ENCODE results near the gene RPS3. TPM values are rescaled to one million over a fixed set of nuclear protein-coding genes. Genes with fewer than 3 reads are reported as not detected.
"Not testable (repeated sequence)": the region's sequence is repeated elsewhere in the genome, so short reads cannot be mapped to it uniquely, and the experiment has no call there.

The RPS3 gene
- total RNA-seq, 3 donors from 2014 or later: 1,024 to 2,406 (median 1,978) TPM

DNA sequence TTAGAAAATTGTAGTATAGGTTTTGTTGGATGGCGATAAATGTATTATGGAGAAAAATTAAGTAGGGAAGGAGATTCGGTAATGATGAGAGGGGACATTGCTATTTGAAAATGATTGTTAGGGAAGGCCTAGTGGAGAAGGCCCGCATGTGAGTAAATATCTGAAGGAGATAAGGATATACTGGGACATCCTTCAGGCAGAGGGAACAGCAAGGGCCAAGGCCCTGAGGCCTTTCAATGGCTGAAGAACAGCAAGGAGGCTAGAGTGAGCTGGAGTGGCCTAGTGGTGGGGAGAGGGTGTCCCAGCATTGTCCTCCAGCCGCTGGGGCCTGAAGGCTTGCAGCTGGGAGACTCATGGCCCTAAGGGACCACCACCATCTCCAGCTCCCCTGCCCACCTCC, 24.7 kb upstream of the RPS3 start:
- Histone ChIP-seq H3K36me3 (no peaks in the 10 kb centered on the region), H3K4me1 (no peaks in the 10 kb centered on the region), H3K27me3 (no peaks in the 10 kb centered on the region), H3K27ac (no peak overlapping the region), H3K9me3 (no peaks in the 10 kb centered on the region), H3K4me3 (no peak overlapping the region)
- DNase-seq (ENCODE audit: low spot score in 2 of 2): no peak
- intact Hi-C loops (cut with DNase I; ENCODE audit: low total_unique reads): no loop called here
- TF ChIP-seq POLR2A (IDR thresholded peaks at IDR 0.05): no peak
- no peak for TF ChIP-seq CTCF (IDR thresholded peaks at IDR 0.05)
- no peak for TF ChIP-seq POLR2AphosphoS5 (IDR thresholded peaks at IDR 0.05)

DNA sequence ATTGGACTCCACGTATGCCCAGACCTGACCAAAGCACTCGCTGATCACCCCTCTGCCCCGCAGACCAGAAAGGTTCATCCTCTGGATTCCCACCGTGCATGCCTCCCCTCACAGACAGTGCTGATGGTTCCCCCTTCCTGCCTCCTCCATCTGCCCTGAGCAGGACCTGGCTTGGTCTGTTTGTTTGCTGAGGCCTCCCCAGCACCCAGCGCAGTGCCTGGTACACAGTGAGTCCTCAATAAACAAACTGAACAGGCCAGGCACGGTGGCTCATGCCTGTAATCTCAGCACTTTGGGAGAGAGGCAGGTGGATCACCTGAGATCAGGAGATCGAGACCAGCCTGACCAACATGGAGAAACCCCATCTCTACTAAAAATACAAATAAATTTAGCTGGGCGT, 23.7 kb upstream of the RPS3 start:
- no peaks in the 10 kb centered on the region for H3K27me3 ChIP-seq
- no peaks in the 10 kb centered on the region for H3K9me3 ChIP-seq
- no peak for DNase-seq (ENCODE audit: low spot score in 2 of 2)
- intact Hi-C loops (cut with DNase I; ENCODE audit: low total_unique reads): no loop called here
- H3K4me3 ChIP-seq: no peak overlapping the region
- no peak overlapping the region for H3K27ac ChIP-seq
- no peaks in the 10 kb centered on the region for H3K36me3 ChIP-seq
- H3K4me1 ChIP-seq: no peaks in the 10 kb centered on the region
- TF ChIP-seq POLR2A (IDR thresholded peaks at IDR 0.05) (no peak), CTCF (IDR thresholded peaks at IDR 0.05) (no peak), POLR2AphosphoS5 (IDR thresholded peaks at IDR 0.05) (no peak)

- intact Hi-C loops (cut with DNase I; ENCODE audit: low total_unique reads): no loop called here
- Histone ChIP-seq H3K4me3 (no peak overlapping the region), H3K36me3 (no peaks in the 10 kb centered on the region), H3K27ac (no peak overlapping the region), H3K27me3 (no peaks in the 10 kb centered on the region), H3K9me3 (no peaks in the 10 kb centered on the region), H3K4me1 (no peaks in the 10 kb centered on the region)
- no peak for DNase-seq (ENCODE audit: low spot score in 2 of 2)
- TF ChIP-seq POLR2AphosphoS5 (IDR thresholded peaks at IDR 0.05) (no peak), POLR2A (IDR thresholded peaks at IDR 0.05) (no peak), CTCF (IDR thresholded peaks at IDR 0.05) (no peak)
Observed at GRCh38 chr11:75376175-75376574, 23.1 kb upstream of the RPS3 start.

- intact Hi-C loops (cut with DNase I; ENCODE audit: low total_unique reads): not testable (repeated sequence)
Observed at GRCh38 chr11:75378776-75379175, 20.5 kb upstream of the RPS3 start.

GRCh38 chr11:75380245-75380644, 19.1 kb upstream of the RPS3 start:
- TF ChIP-seq POLR2AphosphoS5 (IDR thresholded peaks at IDR 0.05) (no peak), CTCF (IDR thresholded peaks at IDR 0.05) (no peak), POLR2A (IDR thresholded peaks at IDR 0.05) (no peak)
- intact Hi-C loops (cut with DNase I; ENCODE audit: low total_unique reads): no loop called here
- H3K4me3 ChIP-seq: no peak overlapping the region
- no peak for DNase-seq (ENCODE audit: low spot score in 2 of 2)
- H3K9me3 ChIP-seq: no peaks in the 10 kb centered on the region
- H3K27me3 ChIP-seq: no peaks in the 10 kb centered on the region
- H3K4me1 ChIP-seq: no peaks in the 10 kb centered on the region
- H3K36me3 ChIP-seq: no peaks in the 10 kb centered on the region
- H3K27ac ChIP-seq: peak overlapping the region in 1 of 2 donors; percentile 58

More at GRCh38 chr11:75378776-75379175, 20.5 kb upstream of the RPS3 start:
- not testable (repeated sequence) for H3K4me3 ChIP-seq; H3K27me3 ChIP-seq; DNase-seq (ENCODE audit: low spot score in 2 of 2); H3K4me1 ChIP-seq; H3K27ac ChIP-seq; H3K36me3 ChIP-seq; H3K9me3 ChIP-seq

All from breast epithelium (tissue), 4 donors.